LNCaP clone FGC (cell line): ENCODE results near the gene ZNF90.
"Not testable (repeated sequence)": the region's sequence is repeated elsewhere in the genome, so short reads cannot be mapped to it uniquely, and the experiment has no call there.

ENCODE experiments used
- DNase-seq: peaks from one replicate; pipeline ENCODE4 v3.0.0-alpha.2; 2011; ENCODE audit warnings: low read depth
- H3K4me3 ChIP-seq: 2 replicates; pipeline ENCODE4 v1.5.1; 2011; ENCODE audit warnings: mild to moderate bottlenecking, low read depth, low read length, control low read depth
- TF ChIP-seq, protein P1 (sequence below): IDR thresholded peaks from 2 replicates; pipeline ENCODE4 v1.5.1; 2012; ENCODE audit warnings: mild to moderate bottlenecking; ENCODE audit not compliant: control insufficient read depth, insufficient read depth; ENCODE audit errors: extremely low read depth

ZNF90 gene

DNA sequence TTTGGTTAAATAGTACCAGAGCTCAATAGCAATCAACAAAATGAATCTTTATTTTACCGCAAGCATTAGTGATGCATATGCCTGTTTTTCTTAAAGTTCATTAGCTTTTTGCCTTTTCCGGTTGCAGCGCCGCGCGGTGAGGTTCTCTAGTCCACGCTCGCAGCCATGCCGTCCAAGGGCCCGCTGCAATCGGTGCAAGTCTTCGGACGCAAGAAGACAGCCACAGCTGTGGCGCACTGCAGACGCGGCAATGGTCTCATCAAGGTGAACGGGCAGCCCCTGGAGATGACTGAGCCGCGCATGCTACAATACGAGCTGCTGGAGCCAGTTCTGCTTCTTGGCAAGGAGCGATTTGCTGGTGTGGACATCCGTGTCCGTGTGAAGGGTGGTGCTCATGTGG lies 47.1 kb downstream of the ZNF90 start:
- TF ChIP-seq, protein P1, sequence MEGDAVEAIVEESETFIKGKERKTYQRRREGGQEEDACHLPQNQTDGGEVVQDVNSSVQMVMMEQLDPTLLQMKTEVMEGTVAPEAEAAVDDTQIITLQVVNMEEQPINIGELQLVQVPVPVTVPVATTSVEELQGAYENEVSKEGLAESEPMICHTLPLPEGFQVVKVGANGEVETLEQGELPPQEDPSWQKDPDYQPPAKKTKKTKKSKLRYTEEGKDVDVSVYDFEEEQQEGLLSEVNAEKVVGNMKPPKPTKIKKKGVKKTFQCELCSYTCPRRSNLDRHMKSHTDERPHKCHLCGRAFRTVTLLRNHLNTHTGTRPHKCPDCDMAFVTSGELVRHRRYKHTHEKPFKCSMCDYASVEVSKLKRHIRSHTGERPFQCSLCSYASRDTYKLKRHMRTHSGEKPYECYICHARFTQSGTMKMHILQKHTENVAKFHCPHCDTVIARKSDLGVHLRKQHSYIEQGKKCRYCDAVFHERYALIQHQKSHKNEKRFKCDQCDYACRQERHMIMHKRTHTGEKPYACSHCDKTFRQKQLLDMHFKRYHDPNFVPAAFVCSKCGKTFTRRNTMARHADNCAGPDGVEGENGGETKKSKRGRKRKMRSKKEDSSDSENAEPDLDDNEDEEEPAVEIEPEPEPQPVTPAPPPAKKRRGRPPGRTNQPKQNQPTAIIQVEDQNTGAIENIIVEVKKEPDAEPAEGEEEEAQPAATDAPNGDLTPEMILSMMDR: no peak
- DNase-seq: no peak
- no peak overlapping the region for H3K4me3 ChIP-seq

- DNase-seq, H3K4me3 ChIP-seq: not testable (repeated sequence)
Observed at GRCh38 chr19:20132933-20133332, 55.1 kb downstream of the ZNF90 start.

DNA sequence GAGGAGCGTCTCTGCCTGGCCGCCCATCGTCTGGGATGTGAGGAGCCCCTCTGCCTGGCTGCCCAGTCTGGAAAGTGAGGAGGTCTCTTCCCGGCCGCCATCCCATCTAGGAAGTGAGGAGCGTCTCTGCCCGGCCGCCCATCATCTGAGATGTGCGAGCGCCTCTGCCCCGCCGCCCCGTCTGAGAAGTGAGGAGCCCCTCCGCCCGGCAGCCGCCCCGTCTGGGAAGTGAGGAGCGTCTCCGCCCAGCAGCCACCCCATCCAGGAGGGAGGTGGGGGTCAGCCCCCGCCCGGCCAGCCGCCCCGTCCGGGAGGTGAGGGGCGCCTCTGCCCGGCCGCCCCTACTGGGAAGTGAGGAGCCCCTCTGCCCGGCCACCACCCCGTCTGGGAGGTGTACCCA lies 59.9 kb downstream of the ZNF90 start:
- DNase-seq, H3K4me3 ChIP-seq: not testable (repeated sequence)

DNA sequence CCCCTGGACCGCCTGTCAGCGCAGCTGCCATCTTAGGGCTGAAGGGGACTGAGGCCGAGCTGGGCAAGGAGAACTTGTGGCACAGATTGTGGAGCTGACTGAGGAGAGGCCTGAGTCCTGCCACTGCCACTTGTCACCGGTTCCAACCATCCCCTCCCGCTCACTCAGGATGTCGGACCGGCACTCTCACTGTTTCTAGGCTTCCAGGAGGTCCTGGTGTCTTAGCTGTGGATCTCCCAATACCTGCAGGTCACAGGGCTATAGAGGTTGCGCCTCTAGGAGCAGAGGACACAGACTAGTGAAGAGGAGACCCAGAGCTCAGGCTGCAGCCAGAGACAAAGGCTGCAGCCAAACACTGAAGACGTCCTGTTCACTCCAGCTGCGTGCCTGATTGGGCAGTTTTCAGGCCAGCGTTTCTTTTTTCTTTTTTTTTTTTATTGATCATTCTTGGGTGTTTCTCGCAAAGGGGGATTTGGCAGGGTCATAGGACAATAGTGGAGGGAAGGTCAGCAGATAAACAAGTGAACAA lies 73.9 kb downstream of the ZNF90 start:
- TF ChIP-seq, protein P1: no peak
- no peak for DNase-seq
- H3K4me3 ChIP-seq: no peak overlapping the region

- not testable (repeated sequence) for H3K4me3 ChIP-seq, DNase-seq
Observed at GRCh38 chr19:20152506-20152905, 74.7 kb downstream of the ZNF90 start.

- TF ChIP-seq, protein P1: no peak
- no peak for DNase-seq
- H3K4me3 ChIP-seq: no peak overlapping the region
Observed at GRCh38 chr19:20153281-20153680, 75.5 kb downstream of the ZNF90 start.

GRCh38 chr19:20154636-20155035 lies 76.8 kb downstream of the ZNF90 start:
- no peak overlapping the region for H3K4me3 ChIP-seq
- peak; percentile 66 for DNase-seq
- TF ChIP-seq, protein P1: no peak

DNA sequence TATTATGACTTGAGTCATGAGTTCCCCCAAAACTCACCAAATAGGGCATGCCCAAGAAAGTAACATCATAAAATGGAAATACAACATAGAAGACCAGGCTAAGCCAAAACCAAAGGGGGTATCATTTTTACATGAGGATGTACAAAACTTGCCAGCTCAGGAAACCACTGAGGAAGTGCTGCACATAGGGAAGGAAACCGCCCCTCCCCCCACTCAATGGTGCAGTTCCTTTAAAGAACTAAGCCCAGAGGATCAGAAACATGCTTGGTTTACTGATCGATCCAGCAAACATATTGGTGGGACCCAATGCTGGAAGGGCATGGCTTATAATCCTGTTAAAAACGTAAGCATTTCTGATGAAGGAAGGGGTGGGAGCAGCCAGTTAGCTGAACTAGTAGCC lies 85.0 kb downstream of the ZNF90 start:
- no peak for DNase-seq
- H3K4me3 ChIP-seq: no peak overlapping the region
- TF ChIP-seq, protein P1: no peak

GRCh38 chr19:20164456-20164855 lies 86.7 kb downstream of the ZNF90 start:
- TF ChIP-seq, protein P1: no peak
- DNase-seq: no peak
- H3K4me3 ChIP-seq: no peak overlapping the region
